DND-41 (cell line): Measurements from ENCODE around the gene NOL4L.

Source experiments
- ATAC-seq: fragments of 200-7000 bp; cut with Tn5 transposase; 3 replicates; pipeline ENCODE4 v1.9.1; 2021; ENCODE audit warnings: low read depth; ENCODE audit not compliant: insufficient read depth
- DNase-seq: peaks from one replicate; pipeline ENCODE4 v3.0.0-alpha.2; 2020
- H2AFZ ChIP-seq: 2 replicates; pipeline ENCODE4 v1.6.0; 2012; ENCODE audit warnings: low read depth, low read length
- H3K27ac ChIP-seq: 2 replicates; pipeline ENCODE4 v1.5.1; 2012; ENCODE audit warnings: low read length, inconsistent platforms
- H3K27me3 ChIP-seq: fragments of 200-600 bp; sonication (generic); 2 replicates; pipeline ENCODE4 v1.6.0; 2012; ENCODE audit warnings: low read length, mild to moderate bottlenecking, inconsistent platforms; ENCODE audit not compliant: insufficient read depth, poor library complexity
- H3K36me3 ChIP-seq: 2 replicates; pipeline ENCODE4 v1.5.1; 2012; ENCODE audit warnings: low read length, inconsistent platforms; ENCODE audit not compliant: insufficient read depth
- H3K4me1 ChIP-seq: 2 replicates; pipeline ENCODE4 v1.5.1; 2012; ENCODE audit warnings: mild to moderate bottlenecking, low read length; ENCODE audit not compliant: insufficient read depth
- H3K4me2 ChIP-seq: 2 replicates; pipeline ENCODE4 v1.6.0; 2012; ENCODE audit warnings: mild to moderate bottlenecking, moderate library complexity, low read length, inconsistent platforms; ENCODE audit not compliant: insufficient read depth
- H3K4me3 ChIP-seq, 2 experiments: fragments of 200-600 bp in 1 of 2; shearing (Covaris generic) in 1 of 2; 2 replicates each; pipeline ENCODE4 v1.5.1; 2012 to 2016; ENCODE audit warnings: inconsistent platforms in 2 of 2, low read length in 2 of 2, mild to moderate bottlenecking in 2 of 2, low read depth in 1 of 2, moderate library complexity in 1 of 2
- H3K79me2 ChIP-seq: 2 replicates; pipeline ENCODE4 v1.6.0; 2012; ENCODE audit warnings: low read length, inconsistent platforms; ENCODE audit not compliant: insufficient read depth
- H3K9ac ChIP-seq: 2 replicates; pipeline ENCODE4 v1.6.0; 2012; ENCODE audit warnings: low read depth, mild to moderate bottlenecking, inconsistent platforms, low read length, moderate library complexity
- H3K9me3 ChIP-seq: 2 replicates; pipeline ENCODE4 v1.5.1; 2012; ENCODE audit warnings: low read length, moderate library complexity, mild to moderate bottlenecking, inconsistent platforms; ENCODE audit not compliant: insufficient read depth, severe bottlenecking
- H4K20me1 ChIP-seq: 2 replicates; pipeline ENCODE4 v1.6.0; 2012; ENCODE audit warnings: low read length; ENCODE audit not compliant: insufficient read depth
- CTCF ChIP-seq: IDR thresholded peaks from 2 replicates; pipeline ENCODE4 v1.5.1; 2012; ENCODE audit warnings: borderline replicate concordance, low read length, moderate library complexity, mild to moderate bottlenecking; ENCODE audit not compliant: poor library complexity, severe bottlenecking; ENCODE audit errors: extremely low read depth
- EZH2 ChIP-seq: IDR thresholded peaks from 3 replicates; pipeline ENCODE4 v1.6.1; 2012; ENCODE audit warnings: borderline replicate concordance, low read depth, mild to moderate bottlenecking, moderate library complexity, low read length, inconsistent platforms; ENCODE audit not compliant: severe bottlenecking

The NOL4L gene

GRCh38 chr20:32470940-32471339 is 114.2 kb downstream of the NOL4L start:
- no peak overlapping the region for H3K4me3 ChIP-seq
- ATAC-seq, result no peak
- no peak overlapping the region for H2AFZ ChIP-seq
- H3K4me2 ChIP-seq, result no peak overlapping the region
- H4K20me1 ChIP-seq, result peaks cover 88% of the 10 kb centered on the region
- H3K27me3 ChIP-seq, result no peaks in the 10 kb centered on the region
- H3K9ac ChIP-seq, result no peak overlapping the region
- no peaks in the 10 kb centered on the region for H3K4me1 ChIP-seq
- H3K79me2 ChIP-seq, result peaks cover 94% of the 10 kb centered on the region
- TF ChIP-seq EZH2 (no peak), CTCF (no peak)
- DNase-seq, result no peak
- no peaks in the 10 kb centered on the region for H3K9me3 ChIP-seq
- H3K27ac ChIP-seq, result peak overlapping the region; percentile 3
- H3K36me3 ChIP-seq, result peaks cover 87% of the 10 kb centered on the region

- no peak overlapping the region for H3K9ac ChIP-seq
- peaks cover 86% of the 10 kb centered on the region for H4K20me1 ChIP-seq
- TF ChIP-seq EZH2 (no peak), CTCF (peak; percentile 70)
- H3K4me3 ChIP-seq, result no peak overlapping the region
- ATAC-seq (peak; percentile 80), DNase-seq (peak; percentile 55)
- H2AFZ ChIP-seq, result no peak overlapping the region
- peaks cover 93% of the 10 kb centered on the region for H3K79me2 ChIP-seq
- H3K27ac ChIP-seq, result peak overlapping the region; percentile 4; the same call in 1 of the 2 replicates
- no peaks in the 10 kb centered on the region for H3K4me1 ChIP-seq
- no peaks in the 10 kb centered on the region for H3K27me3 ChIP-seq
- H3K9me3 ChIP-seq, result no peaks in the 10 kb centered on the region
- peaks cover 86% of the 10 kb centered on the region for H3K36me3 ChIP-seq
- no peak overlapping the region for H3K4me2 ChIP-seq
Measured at GRCh38 chr20:32470025-32470861, 114.9 kb downstream of the NOL4L start.

- H3K27ac ChIP-seq, result no peak overlapping the region
- no peak overlapping the region for H3K4me2 ChIP-seq
- peaks cover 84% of the 10 kb centered on the region for H4K20me1 ChIP-seq
- TF ChIP-seq CTCF (no peak), EZH2 (no peak)
- no peaks in the 10 kb centered on the region for H3K9me3 ChIP-seq
- no peak overlapping the region for H3K9ac ChIP-seq
- no peak overlapping the region for H3K4me3 ChIP-seq
- no peaks in the 10 kb centered on the region for H3K27me3 ChIP-seq
- no peak overlapping the region for H2AFZ ChIP-seq
- H3K79me2 ChIP-seq, result peaks cover 93% of the 10 kb centered on the region
- DNase-seq (no peak), ATAC-seq (no peak)
- no peaks in the 10 kb centered on the region for H3K4me1 ChIP-seq
- H3K36me3 ChIP-seq, result peaks cover 86% of the 10 kb centered on the region
Measured at GRCh38 chr20:32468860-32469259, 116.3 kb downstream of the NOL4L start.
